ENCODE data around the gene C4orf51. TPM values are rescaled to one million over a fixed set of nuclear protein-coding genes. Genes with fewer than 3 reads are reported as not detected.

Gene C4orf51
- total RNA-seq, 2 experiments from 2014 or later: not detected

GRCh38 chr4:145757188-145757587 is 77.2 kb downstream of the C4orf51 start:
- no peaks in the 10 kb centered on the region for H3K27me3 Mint-ChIP-seq
- H3K4me1 Mint-ChIP-seq: peaks cover 29% of the 10 kb centered on the region
- no peak overlapping the region for H3K4me3 Mint-ChIP-seq
- H3K9me3 Mint-ChIP-seq: no peaks in the 10 kb centered on the region
- no peak for DNase-seq
- no peak overlapping the region for H3K27ac Mint-ChIP-seq
- peaks cover 45% of the 10 kb centered on the region for H3K36me3 Mint-ChIP-seq

GRCh38 chr4:145760176-145760575 is 80.2 kb downstream of the C4orf51 start:
- no peaks in the 10 kb centered on the region for H3K9me3 Mint-ChIP-seq
- peaks cover 29% of the 10 kb centered on the region for H3K4me1 Mint-ChIP-seq
- no peaks in the 10 kb centered on the region for H3K27me3 Mint-ChIP-seq
- no peak overlapping the region for H3K27ac Mint-ChIP-seq
- DNase-seq: no peak
- no peak overlapping the region for H3K4me3 Mint-ChIP-seq
- H3K36me3 Mint-ChIP-seq: peaks cover 64% of the 10 kb centered on the region

DNA sequence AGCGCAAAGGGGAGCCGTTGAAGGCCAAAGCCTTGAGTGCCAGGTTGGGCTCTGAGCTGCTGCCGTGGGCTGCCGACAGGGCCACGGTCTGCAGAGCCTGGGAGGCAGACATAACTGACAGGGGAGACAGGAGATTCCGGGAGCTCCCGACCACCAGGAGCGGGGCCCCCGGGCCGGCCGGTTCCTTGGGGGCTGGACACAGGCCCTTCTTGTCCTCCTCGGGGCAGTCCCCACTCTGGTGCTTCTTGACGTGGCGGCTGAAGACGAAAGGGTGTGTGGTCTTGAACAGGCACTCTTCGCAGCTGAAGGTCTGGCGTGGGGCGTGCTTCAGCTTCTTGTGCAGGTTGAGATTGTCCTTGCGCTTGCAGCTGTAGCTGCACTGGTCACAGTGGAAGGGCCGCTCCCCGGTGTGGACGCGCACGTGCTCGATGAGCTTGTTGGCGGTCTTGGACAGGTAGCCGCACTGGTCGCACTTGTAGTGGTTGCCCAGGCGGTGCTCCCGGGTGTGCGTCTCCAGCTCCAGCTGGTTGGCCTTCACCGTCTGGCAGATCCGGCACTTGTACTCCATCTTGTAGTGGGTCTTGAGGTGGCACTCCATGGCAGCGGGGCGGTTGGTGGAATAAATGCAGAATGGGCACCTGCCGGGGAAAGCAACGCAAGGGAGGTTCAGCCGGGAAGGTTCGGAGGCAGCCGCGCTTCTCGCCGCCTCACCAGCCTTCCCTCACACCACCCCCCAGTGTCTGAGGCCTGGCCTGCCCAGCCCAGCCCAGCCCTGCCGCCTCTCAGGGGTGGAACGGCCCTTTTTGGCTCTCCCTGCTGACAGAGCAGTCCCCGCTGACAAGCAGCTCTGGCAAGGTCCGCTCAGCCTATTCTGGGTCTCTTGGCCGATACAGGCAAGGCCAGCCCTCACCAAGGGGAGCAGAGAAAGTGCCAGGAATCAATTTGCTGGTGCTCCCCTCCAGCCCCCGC is 81.3 kb downstream of the C4orf51 start:
- no peaks in the 10 kb centered on the region for H3K9me3 Mint-ChIP-seq
- no peak overlapping the region for H3K27ac Mint-ChIP-seq
- H3K36me3 Mint-ChIP-seq: peaks cover 73% of the 10 kb centered on the region
- H3K27me3 Mint-ChIP-seq: no peaks in the 10 kb centered on the region
- H3K4me3 Mint-ChIP-seq: no peak overlapping the region
- H3K4me1 Mint-ChIP-seq: peaks cover 23% of the 10 kb centered on the region
- DNase-seq: no peak

- Mint-ChIP-seq H3K27me3 (no peaks in the 10 kb centered on the region), H3K4me1 (peaks cover 27% of the 10 kb centered on the region), H3K9me3 (peaks cover 8% of the 10 kb centered on the region), H3K4me3 (no peak overlapping the region), H3K36me3 (peaks cover 79% of the 10 kb centered on the region), H3K27ac (no peak overlapping the region)
- no peak for DNase-seq
These were observed 82.8 kb downstream of the C4orf51 start for GRCh38 chr4:145762719-145763118.

GRCh38 chr4:145763399-145763798 is 83.5 kb downstream of the C4orf51 start:
- H3K4me1 Mint-ChIP-seq: peaks cover 27% of the 10 kb centered on the region
- no peak for DNase-seq
- H3K27ac Mint-ChIP-seq: no peak overlapping the region
- H3K36me3 Mint-ChIP-seq: peaks cover 78% of the 10 kb centered on the region
- no peak overlapping the region for H3K4me3 Mint-ChIP-seq
- peaks cover 8% of the 10 kb centered on the region for H3K9me3 Mint-ChIP-seq
- no peaks in the 10 kb centered on the region for H3K27me3 Mint-ChIP-seq

DNA sequence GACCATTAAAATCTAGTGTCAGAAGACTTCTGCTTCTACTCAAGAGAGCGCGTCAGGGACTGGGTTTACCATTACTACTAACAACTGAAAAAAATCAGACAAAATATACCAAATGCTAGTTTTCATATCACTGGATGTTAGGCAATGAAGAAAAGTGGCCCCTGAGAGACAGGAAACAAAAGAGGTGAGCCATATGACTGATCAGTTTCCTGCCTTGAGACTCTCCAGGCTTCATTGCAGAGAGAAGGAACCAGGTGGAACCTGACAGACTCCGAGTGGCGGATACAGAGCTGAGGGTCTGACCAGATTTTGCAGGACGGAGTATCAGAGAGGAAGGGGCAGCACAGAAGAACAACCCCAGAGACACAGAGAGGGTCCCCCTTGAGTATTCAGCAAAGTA is 86.3 kb downstream of the C4orf51 start:
- Mint-ChIP-seq H3K27me3 (no peaks in the 10 kb centered on the region), H3K27ac (peak overlapping the region; percentile 39), H3K9me3 (peaks cover 8% of the 10 kb centered on the region), H3K4me3 (no peak overlapping the region), H3K36me3 (peaks cover 65% of the 10 kb centered on the region), H3K4me1 (peaks cover 14% of the 10 kb centered on the region)
- no peak for DNase-seq

DNA sequence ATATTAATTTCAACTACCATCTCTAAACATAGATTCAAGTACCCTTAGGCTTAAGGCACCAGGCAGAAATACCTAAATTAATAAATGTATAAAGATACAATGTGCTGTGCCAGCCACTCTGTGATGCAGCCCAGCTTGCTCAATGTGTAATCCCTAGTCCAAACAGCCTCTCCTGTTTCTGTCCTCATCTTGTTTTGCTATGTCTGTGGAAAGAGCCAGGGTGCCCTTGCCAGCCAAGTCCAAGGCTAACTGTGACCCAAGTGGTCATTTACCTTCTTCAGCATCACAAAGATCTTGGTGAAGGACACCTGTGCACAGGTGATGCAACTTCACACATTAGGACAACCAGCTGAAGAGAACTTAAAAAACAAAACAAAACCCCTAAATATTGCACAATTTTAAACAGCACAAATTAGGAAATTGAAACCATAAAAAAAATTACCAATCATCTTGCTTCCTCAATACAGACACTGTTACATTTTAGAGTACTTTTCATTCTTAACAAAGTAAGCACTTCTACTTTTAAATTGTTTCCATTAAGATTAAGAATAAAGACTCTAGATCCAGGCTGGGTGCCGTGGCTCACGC is 89.6 kb downstream of the C4orf51 start:
- Mint-ChIP-seq H3K27me3 (no peaks in the 10 kb centered on the region), H3K4me3 (no peak overlapping the region), H3K9me3 (peaks cover 8% of the 10 kb centered on the region), H3K4me1 (peaks cover 23% of the 10 kb centered on the region), H3K27ac (no peak overlapping the region), H3K36me3 (peaks cover 67% of the 10 kb centered on the region)
- no peak for DNase-seq

DNA sequence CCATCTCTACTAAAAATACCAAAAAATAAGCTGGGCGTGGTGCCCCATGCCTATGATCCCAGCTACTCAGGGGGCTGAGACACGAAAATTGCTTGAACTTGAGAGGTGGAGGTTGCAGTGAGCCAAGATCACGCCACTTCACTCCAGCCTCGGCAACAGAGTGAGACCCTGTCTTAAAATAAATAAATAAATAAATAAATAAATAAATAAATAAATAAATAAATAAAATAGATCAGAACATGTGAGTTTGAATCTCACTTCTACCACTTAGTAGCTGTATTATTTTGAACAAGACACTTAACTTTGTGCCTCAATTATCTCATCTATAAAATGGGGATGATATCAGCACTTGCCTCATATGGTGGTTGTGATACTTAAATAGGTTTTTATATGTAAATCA is 90.2 kb downstream of the C4orf51 start:
- no peak overlapping the region for H3K4me3 Mint-ChIP-seq
- H3K4me1 Mint-ChIP-seq: peaks cover 23% of the 10 kb centered on the region
- peaks cover 8% of the 10 kb centered on the region for H3K9me3 Mint-ChIP-seq
- no peak for DNase-seq
- no peaks in the 10 kb centered on the region for H3K27me3 Mint-ChIP-seq
- H3K27ac Mint-ChIP-seq: no peak overlapping the region
- peaks cover 61% of the 10 kb centered on the region for H3K36me3 Mint-ChIP-seq

DNA sequence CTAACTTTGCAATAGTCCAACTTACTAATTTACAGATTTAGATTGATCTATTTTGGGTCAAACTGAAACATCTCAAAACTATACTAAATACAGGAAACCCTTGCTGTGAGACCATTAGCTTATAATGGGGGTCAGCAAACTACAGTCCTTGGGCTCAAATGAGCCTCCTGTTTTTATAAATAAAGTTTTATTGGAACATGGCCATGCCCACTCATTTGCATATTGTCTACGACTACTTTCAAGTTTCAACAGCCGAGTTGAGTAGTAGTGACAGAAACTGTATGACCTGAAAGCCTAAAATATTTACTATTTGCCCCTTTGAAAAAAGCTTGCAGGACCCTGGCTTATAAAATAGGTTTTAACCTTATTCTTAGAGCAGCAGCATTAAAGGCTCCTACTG is 92.4 kb downstream of the C4orf51 start:
- no peak overlapping the region for H3K27ac Mint-ChIP-seq
- peaks cover 48% of the 10 kb centered on the region for H3K36me3 Mint-ChIP-seq
- H3K27me3 Mint-ChIP-seq: no peaks in the 10 kb centered on the region
- no peak for DNase-seq
- H3K4me1 Mint-ChIP-seq: peaks cover 12% of the 10 kb centered on the region
- no peak overlapping the region for H3K4me3 Mint-ChIP-seq
- H3K9me3 Mint-ChIP-seq: peaks cover 4% of the 10 kb centered on the region

DNA sequence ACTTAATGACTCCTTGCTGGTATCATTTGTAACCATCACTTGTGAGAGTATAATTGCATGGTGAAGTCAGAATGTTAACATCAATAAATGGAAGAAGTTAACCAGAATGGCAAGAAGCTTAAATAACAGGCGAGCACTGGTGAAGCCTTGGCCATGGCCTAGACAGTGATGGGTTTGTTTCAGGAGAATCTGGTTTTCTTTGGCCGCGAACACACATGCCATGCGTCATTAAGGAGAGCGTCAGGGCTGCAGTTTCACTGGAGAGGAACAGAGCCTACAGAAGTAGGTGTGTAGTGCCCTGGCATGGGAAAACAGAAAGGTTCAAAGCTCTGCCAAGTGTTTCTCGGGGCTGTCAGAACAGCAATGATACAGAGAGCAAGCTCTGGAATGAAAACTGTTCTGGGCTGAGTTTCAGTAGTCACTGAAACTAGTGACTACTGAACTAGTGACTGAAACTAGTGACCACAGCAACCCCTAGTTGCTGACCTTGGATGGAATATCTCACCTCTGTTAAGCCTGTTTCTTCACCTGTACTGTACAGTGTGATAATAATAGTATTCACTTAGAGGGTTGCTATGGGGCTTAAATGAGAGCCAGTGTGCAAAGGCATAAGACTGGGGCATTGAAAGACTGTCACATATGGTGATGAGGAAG is 93.8 kb downstream of the C4orf51 start:
- Mint-ChIP-seq H3K27me3 (no peaks in the 10 kb centered on the region), H3K4me1 (peaks cover 9% of the 10 kb centered on the region), H3K4me3 (no peak overlapping the region), H3K9me3 (no peaks in the 10 kb centered on the region), H3K27ac (peak overlapping the region; percentile 11), H3K36me3 (peaks cover 42% of the 10 kb centered on the region)
- no peak for DNase-seq

- no peak overlapping the region for H3K4me3 Mint-ChIP-seq
- peaks cover 44% of the 10 kb centered on the region for H3K36me3 Mint-ChIP-seq
- H3K27ac Mint-ChIP-seq: peak overlapping the region; percentile 11
- no peaks in the 10 kb centered on the region for H3K9me3 Mint-ChIP-seq
- peaks cover 9% of the 10 kb centered on the region for H3K4me1 Mint-ChIP-seq
- no peak for DNase-seq
- H3K27me3 Mint-ChIP-seq: no peaks in the 10 kb centered on the region
These were observed 94.5 kb downstream of the C4orf51 start for GRCh38 chr4:145774473-145774872.

DNA sequence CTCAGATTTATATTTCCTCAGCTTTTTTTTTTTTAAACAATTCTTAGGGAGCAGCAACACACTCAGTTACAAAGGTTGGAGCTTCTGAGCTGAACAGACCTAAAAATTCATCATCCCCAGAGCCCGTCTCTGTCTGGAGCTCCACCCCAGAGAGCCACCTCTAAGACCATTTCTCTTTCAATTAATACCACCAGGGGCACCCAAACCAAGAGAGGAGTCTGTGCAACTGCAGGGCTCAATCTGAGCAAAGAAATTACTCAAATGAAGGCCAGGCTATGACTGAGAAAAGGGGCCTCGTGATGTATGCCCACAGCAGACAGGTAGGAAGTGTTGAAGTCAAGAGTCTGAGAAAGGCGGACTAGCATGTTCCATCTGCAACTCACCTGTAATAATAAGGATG is 95.5 kb downstream of the C4orf51 start:
- Mint-ChIP-seq H3K9me3 (no peaks in the 10 kb centered on the region), H3K27me3 (no peaks in the 10 kb centered on the region), H3K4me1 (peaks cover 11% of the 10 kb centered on the region), H3K27ac (no peak overlapping the region), H3K4me3 (no peak overlapping the region), H3K36me3 (peaks cover 41% of the 10 kb centered on the region)
- no peak for DNase-seq

DNA sequence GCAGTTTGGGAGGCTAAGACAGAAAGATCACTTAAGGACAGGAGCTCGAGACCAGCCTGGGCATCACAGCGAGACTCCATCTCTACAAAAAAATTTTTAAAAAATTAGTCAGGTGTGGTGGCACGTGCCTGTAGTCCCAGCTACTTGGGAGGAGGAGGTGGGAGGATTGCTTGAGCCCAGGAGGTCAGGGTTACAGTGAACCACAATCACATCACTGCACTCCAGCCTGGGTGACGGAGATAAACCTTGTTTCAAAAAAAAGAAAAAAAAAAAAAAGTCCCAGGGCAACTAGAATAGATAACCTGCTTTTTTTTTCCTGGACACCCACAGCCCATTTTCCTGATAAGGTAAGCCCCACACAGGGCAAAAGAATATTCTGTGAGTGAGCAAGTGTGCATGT is 96.3 kb downstream of the C4orf51 start:
- Mint-ChIP-seq H3K4me1 (peaks cover 11% of the 10 kb centered on the region), H3K4me3 (no peak overlapping the region), H3K9me3 (no peaks in the 10 kb centered on the region), H3K27me3 (no peaks in the 10 kb centered on the region), H3K27ac (no peak overlapping the region), H3K36me3 (peaks cover 41% of the 10 kb centered on the region)
- DNase-seq: no peak

- Mint-ChIP-seq H3K36me3 (peaks cover 51% of the 10 kb centered on the region), H3K27me3 (no peaks in the 10 kb centered on the region)
These were observed 99.4 kb downstream of the C4orf51 start for GRCh38 chr4:145779319-145779801.

DNA sequence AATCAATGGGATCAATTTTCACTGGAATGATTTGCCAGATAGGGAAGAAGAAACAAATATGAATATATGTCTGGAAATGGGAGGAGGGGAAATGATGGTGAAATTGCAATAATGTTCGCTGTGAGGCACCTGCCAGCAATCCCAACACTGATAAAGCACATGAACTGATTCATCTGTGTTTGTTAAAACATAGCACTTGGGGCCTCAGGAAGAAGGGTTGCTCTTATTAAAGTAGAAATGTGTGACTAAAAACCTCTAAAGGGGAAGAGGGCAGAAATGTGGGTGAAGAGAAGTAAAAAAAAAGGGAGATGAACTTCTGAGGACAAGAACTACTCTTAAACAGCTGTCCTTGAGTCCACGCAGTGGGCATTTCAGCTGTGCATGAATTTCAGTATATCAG is 101.4 kb downstream of the C4orf51 start:
- Mint-ChIP-seq H3K9me3 (peaks cover 16% of the 10 kb centered on the region), H3K27ac (no peak overlapping the region), H3K4me1 (peaks cover 21% of the 10 kb centered on the region), H3K27me3 (no peaks in the 10 kb centered on the region), H3K4me3 (no peak overlapping the region), H3K36me3 (peaks cover 61% of the 10 kb centered on the region)
- no peak for DNase-seq

More at GRCh38 chr4:145779319-145779801, 99.4 kb downstream of the C4orf51 start:
- DNase-seq: no peak
- H3K4me1 Mint-ChIP-seq: peaks cover 17% of the 10 kb centered on the region
- H3K4me3 Mint-ChIP-seq: no peak overlapping the region
- peaks cover 8% of the 10 kb centered on the region for H3K9me3 Mint-ChIP-seq
- H3K27ac Mint-ChIP-seq: no peak overlapping the region
